Ectodermal cell (in vitro differentiated cells): ENCODE data around the gene NISCH.
"Not testable (repeated sequence)": the region's sequence is repeated elsewhere in the genome, so short reads cannot be mapped to it uniquely, and the experiment has no call there.

Experiments used
- H3K27ac ChIP-seq: 2 replicates; pipeline ENCODE4 v1.7.0; 2013; ENCODE audit warnings: mild to moderate bottlenecking, low read depth, low read length; ENCODE audit not compliant: insufficient read depth, poor library complexity, severe bottlenecking
- H3K27me3 ChIP-seq: 2 replicates; pipeline ENCODE4 v1.7.0; 2013; ENCODE audit warnings: mild to moderate bottlenecking, low read length; ENCODE audit not compliant: insufficient read depth, control insufficient read depth, poor library complexity, severe bottlenecking
- H3K36me3 ChIP-seq: one replicate; pipeline ENCODE4 v1.7.0; 2013; ENCODE audit warnings: low read length; ENCODE audit not compliant: control insufficient read depth, insufficient read depth
- H3K4me1 ChIP-seq: one replicate; pipeline ENCODE4 v1.7.0; 2013; ENCODE audit warnings: low read length; ENCODE audit not compliant: control insufficient read depth, insufficient read depth
- H3K4me3 ChIP-seq: 2 replicates; pipeline ENCODE4 v1.7.0; 2013; ENCODE audit warnings: low read depth, low read length, control low read depth; ENCODE audit not compliant: insufficient read depth
- H3K9me3 ChIP-seq: 2 replicates; pipeline ENCODE4 v1.7.0; 2013; ENCODE audit warnings: mild to moderate bottlenecking, low read length, moderate library complexity; ENCODE audit not compliant: control insufficient read depth
- WGBS, 2 experiments: methylation state at CpG; one replicate each; pipeline ENCODE4 v1.1.7; 2013; ENCODE audit warnings: missing lambda C conversion rate in 2 of 2; 5-methylcytosine and 5-hydroxymethylcytosine counted together

Gene NISCH

GRCh38 chr3:52526671-52527038 is 71.3 kb downstream of the NISCH start:
- not testable (repeated sequence) for H3K27ac ChIP-seq, H3K27me3 ChIP-seq, H3K4me3 ChIP-seq, H3K9me3 ChIP-seq, H3K4me1 ChIP-seq
- WGBS, 2 experiments = 97% methylated on average over 5 of the region's 5 CpGs
- H3K36me3 ChIP-seq = peaks cover 41% of the 10 kb centered on the region

- Histone ChIP-seq H3K27ac (no peak overlapping the region), H3K27me3 (no peaks in the 10 kb centered on the region), H3K36me3 (peaks cover 41% of the 10 kb centered on the region), H3K9me3 (no peaks in the 10 kb centered on the region), H3K4me3 (no peak overlapping the region), H3K4me1 (peaks cover 9% of the 10 kb centered on the region)
- 93 to 95% methylated on average over 14 of the region's 14 CpGs for WGBS, 2 experiments
Observed at GRCh38 chr3:52527039-52527731, 71.8 kb downstream of the NISCH start.

GRCh38 chr3:52527732-52528585 is 72.6 kb downstream of the NISCH start:
- Histone ChIP-seq H3K4me3 (no peak overlapping the region), H3K27ac (no peak overlapping the region), H3K36me3 (peaks cover 41% of the 10 kb centered on the region), H3K27me3 (no peaks in the 10 kb centered on the region), H3K4me1 (peaks cover 14% of the 10 kb centered on the region), H3K9me3 (no peaks in the 10 kb centered on the region)
- 93% methylated on average over 18 of the region's 18 CpGs for WGBS, 2 experiments

GRCh38 chr3:52528586-52529375 is 73.4 kb downstream of the NISCH start:
- Histone ChIP-seq H3K36me3 (peaks cover 36% of the 10 kb centered on the region), H3K27me3 (no peaks in the 10 kb centered on the region), H3K27ac (no peak overlapping the region), H3K4me1 (peaks cover 14% of the 10 kb centered on the region), H3K4me3 (no peak overlapping the region), H3K9me3 (no peaks in the 10 kb centered on the region)
- 95% methylated on average over 25 of the region's 25 CpGs for WGBS, 2 experiments

- Histone ChIP-seq H3K4me1 (peaks cover 14% of the 10 kb centered on the region), H3K36me3 (peaks cover 28% of the 10 kb centered on the region), H3K4me3 (no peak overlapping the region), H3K9me3 (no peaks in the 10 kb centered on the region), H3K27ac (no peak overlapping the region), H3K27me3 (no peaks in the 10 kb centered on the region)
- WGBS, 2 experiments = 89 to 90% methylated on average over 12 of the region's 12 CpGs
Observed at GRCh38 chr3:52529376-52530333, 74.3 kb downstream of the NISCH start.

- no peak overlapping the region for H3K27ac ChIP-seq
- H3K9me3 ChIP-seq = no peaks in the 10 kb centered on the region
- 95% methylated on average over 10 of the region's 10 CpGs for WGBS, 2 experiments
- H3K27me3 ChIP-seq = no peaks in the 10 kb centered on the region
- H3K36me3 ChIP-seq = peaks cover 23% of the 10 kb centered on the region
- no peak overlapping the region for H3K4me3 ChIP-seq
- peaks cover 20% of the 10 kb centered on the region for H3K4me1 ChIP-seq
Observed at GRCh38 chr3:52530918-52531826, 75.8 kb downstream of the NISCH start.

GRCh38 chr3:52531860-52532516 is 76.6 kb downstream of the NISCH start:
- Histone ChIP-seq H3K27ac (no peak overlapping the region), H3K4me1 (peaks cover 20% of the 10 kb centered on the region), H3K9me3 (no peaks in the 10 kb centered on the region), H3K4me3 (peak overlapping the region; percentile 72), H3K27me3 (no peaks in the 10 kb centered on the region), H3K36me3 (peaks cover 20% of the 10 kb centered on the region)
- WGBS, 2 experiments = 91 to 93% methylated on average over 14 of the region's 14 CpGs

- H3K9me3 ChIP-seq = no peaks in the 10 kb centered on the region
- H3K27ac ChIP-seq = no peak overlapping the region
- peak overlapping the region; percentile 72 for H3K4me3 ChIP-seq
- WGBS, 2 experiments = 25 to 32% methylated on average over 5 of the region's 5 CpGs
- H3K27me3 ChIP-seq = no peaks in the 10 kb centered on the region
- H3K4me1 ChIP-seq = peaks cover 25% of the 10 kb centered on the region
- peaks cover 16% of the 10 kb centered on the region for H3K36me3 ChIP-seq
Observed at GRCh38 chr3:52532517-52532837, 77.1 kb downstream of the NISCH start.
